Activated CD8-positive, alpha-beta memory T cell treated with anti-CD3 and anti-CD28 coated beads, Interleukin-2, amount 50 U/mL, for 24 hours (primary cell): ENCODE results near the gene FAM124B.

Experiments
- DNase-seq: peaks from one replicate; pipeline ENCODE4 v3.0.0-alpha.2; 2020; ENCODE audit errors: extremely low read depth

The FAM124B gene

DNA sequence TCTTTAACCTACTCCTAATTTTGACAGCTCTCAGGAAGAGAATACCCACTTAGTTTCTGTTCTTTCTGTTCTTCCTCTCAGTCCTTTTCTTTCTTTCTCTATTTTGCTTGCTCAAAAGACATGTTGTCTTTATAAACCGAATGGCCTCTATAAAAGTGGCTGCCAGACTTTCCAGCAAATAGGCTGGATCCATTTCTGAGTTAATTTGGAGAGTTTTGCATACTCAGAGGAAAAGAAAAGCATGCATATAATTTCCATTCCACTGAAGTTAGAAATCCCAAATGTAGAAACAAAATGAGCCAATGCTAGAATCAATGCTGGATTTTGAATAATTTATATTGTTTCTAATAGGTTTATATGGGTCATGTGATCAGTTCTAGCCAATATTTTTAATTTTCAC is 65.9 kb downstream of the FAM124B start:
- no peak for DNase-seq

- DNase-seq: no peak
Measured at GRCh38 chr2:224334726-224335125, 67.2 kb downstream of the FAM124B start.

DNA sequence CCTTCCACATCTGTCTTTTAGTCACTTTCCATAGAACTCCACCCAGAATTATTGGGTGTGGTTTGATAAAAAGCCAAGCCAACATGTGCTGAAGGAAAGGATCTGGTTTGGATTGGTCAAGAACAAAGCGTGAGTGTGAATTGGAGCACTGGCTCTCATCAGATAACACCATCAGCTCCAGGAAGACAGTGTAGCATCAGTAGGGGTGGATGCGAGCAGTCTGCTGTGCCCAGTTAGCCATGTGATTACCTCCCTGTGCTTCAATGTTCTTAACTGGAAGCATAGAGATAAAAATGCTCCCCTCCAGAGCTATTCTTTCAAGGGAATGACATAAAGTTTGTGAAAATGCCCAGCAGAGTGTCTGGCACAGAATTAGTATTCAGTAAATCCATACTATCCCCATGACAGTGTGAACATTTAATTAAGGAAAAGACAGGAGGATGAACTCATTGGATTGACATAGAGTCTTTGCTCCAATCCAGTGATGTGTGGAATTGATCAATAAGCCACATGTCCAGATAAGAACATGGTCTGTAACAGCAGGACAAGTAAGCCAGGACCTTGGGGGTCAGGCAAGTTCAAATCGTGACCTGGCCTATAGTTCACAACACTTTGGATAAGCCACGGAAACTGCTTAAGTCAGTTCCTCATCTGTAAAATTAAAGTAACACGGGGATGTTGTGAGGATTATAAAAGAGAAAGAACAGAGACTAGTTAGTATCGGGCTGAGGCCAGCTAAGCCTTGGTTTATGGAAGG is 68.0 kb downstream of the FAM124B start:
- no peak for DNase-seq

- DNase-seq: no peak
Measured at GRCh38 chr2:224331698-224332097, 70.2 kb downstream of the FAM124B start.

DNA sequence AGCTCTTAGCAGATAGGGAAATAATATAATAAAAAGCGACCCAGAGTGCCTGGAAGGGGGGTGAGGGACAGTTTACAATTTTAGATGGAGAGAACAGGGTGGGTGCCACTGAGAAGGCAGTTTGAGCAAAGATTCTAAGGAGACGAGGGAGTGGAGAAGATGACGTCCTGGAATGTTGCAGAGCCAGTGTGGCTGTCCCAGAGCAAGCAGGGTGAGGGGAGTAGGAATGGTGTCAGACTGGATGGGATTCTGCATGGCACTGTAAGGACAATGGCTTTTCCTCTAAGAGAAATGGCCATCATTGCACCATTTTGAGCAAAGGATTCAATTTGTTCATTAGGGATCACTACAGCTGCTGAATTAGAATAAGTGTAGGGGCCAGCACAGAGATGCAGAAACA is 73.1 kb downstream of the FAM124B start:
- DNase-seq: no peak
